ENCODE data around the gene NPIPB2.

GRCh38 chr16:11909653-11910545 is 31.9 kb downstream of the NPIPB2 start:
- TF ChIP-seq POLR2A (IDR thresholded peaks at IDR 0.05) (no peak), CTCF (IDR thresholded peaks at IDR 0.05) (no peak)
